Measurements from ENCODE around the gene BTG1. TPM values are rescaled to one million over a fixed set of nuclear protein-coding genes. Genes with fewer than 3 reads are reported as not detected.

The BTG1 gene
- total and polyA plus RNA-seq, 9 of the 15 experiments (the other 6 are each of a cell fraction or from before 2014, with no cell fraction given) = 3.7 to 28.6 (median 7.4) TPM

DNA sequence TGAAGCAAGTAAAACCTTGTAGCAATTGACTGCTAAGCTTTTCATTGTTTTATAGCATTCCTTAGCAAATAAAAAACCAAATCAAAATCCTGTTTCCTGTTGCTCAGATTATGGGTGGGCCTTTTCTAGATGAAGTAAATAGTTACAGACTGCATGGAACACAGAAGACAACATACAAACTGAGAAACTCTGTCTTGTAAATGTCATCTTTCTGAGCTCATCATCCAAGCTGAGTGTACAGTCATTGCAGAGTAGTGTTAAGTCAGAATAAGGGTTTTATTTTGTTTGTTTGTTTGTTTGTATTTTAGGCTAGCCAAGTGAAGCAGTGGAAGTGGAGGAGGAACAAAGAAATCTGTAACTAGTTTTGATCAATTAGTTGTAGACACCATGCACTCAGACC is 24.4 kb upstream of the BTG1 start:
- no peaks in the 10 kb centered on the region for H4K20me1 ChIP-seq (replicated peaks; ENCODE audit: control insufficient read depth, insufficient read depth, low read length)
- no peaks in the 10 kb centered on the region for H3K79me2 ChIP-seq (ENCODE audit: control insufficient read depth, insufficient read depth, low read length)
- ChIA-PET POLR2A (interaction anchor here (0.6 to 0.7 kb wide), 2 partner anchors 9 to 25 kb away, joined by 3 read pairs; no protein-coding TSS in a partner anchor), CTCF (ENCODE audit: low intra/inter-chr PET ratio) (no interaction called here)
- H2AFZ ChIP-seq (ENCODE audit: low read depth, low read length) = no peak overlapping the region
- ATAC-seq (no peak), DNase-seq (ENCODE audit: extremely low read depth in 1 of 4, low spot score in 3 of 4) (no peak), FAIRE-seq (no peak)
- intact Hi-C loops (cut with micrococcal nuclease) (no loop called here), in situ Hi-C loops (cut with MboI) (no loop called here)
- H3K9me3 ChIP-seq (replicated peaks; ENCODE audit: control insufficient read depth, insufficient read depth, low read depth, low read length) = no peaks in the 10 kb centered on the region
- no peaks in the 10 kb centered on the region for H3K4me1 ChIP-seq (replicated peaks in 1 of 2; ENCODE audit: control insufficient read depth in 2 of 2, insufficient read depth in 2 of 2, low read length in 2 of 2)
- H3K9me1 ChIP-seq (ENCODE audit: control insufficient read depth, insufficient read depth, low read length) = no peaks in the 10 kb centered on the region
- H3K27ac ChIP-seq (ENCODE audit: extremely low read depth, low read depth, low read length) = no peak overlapping the region
- no peaks in the 10 kb centered on the region for H3K27me3 ChIP-seq (ENCODE audit: control insufficient read depth in 2 of 2, insufficient read depth in 2 of 2, low read length in 2 of 2)
- BruUV-seq (replicated peaks) = no TSS peak
- no peak for TF ChIP-seq SIRT6 (IDR thresholded peaks at IDR 0.05; ENCODE audit: low read depth, low read length)
- TF ChIP-seq LCOR (CRISPR knock-in tag; IDR thresholded peaks at IDR 0.05) = no peak
- TF ChIP-seq MAX (CRISPR knock-in tag; IDR thresholded peaks at IDR 0.05) = no peak
- no peak for TF ChIP-seq SAFB2 (IDR thresholded peaks at IDR 0.05; ENCODE audit: borderline replicate concordance, low read depth, low read length, severe bottlenecking)
- TF ChIP-seq NFIX (CRISPR knock-in tag; IDR thresholded peaks at IDR 0.05; ENCODE audit: low read depth) = no peak
- TF ChIP-seq, protein P1, sequence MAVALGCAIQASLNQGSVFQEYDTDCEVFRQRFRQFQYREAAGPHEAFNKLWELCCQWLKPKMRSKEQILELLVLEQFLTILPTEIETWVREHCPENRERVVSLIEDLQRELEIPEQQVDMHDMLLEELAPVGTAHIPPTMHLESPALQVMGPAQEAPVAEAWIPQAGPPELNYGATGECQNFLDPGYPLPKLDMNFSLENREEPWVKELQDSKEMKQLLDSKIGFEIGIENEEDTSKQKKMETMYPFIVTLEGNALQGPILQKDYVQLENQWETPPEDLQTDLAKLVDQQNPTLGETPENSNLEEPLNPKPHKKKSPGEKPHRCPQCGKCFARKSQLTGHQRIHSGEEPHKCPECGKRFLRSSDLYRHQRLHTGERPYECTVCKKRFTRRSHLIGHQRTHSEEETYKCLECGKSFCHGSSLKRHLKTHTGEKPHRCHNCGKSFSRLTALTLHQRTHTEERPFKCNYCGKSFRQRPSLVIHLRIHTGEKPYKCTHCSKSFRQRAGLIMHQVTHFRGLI (CRISPR knock-in tag; IDR thresholded peaks at IDR 0.05) = no peak
- no peak for TF ChIP-seq IRF2 (CRISPR knock-in tag; IDR thresholded peaks at IDR 0.05)
- no peak for TF ChIP-seq TEAD4 (IDR thresholded peaks at IDR 0.05; ENCODE audit: low read length)
- no peak for TF ChIP-seq TEAD4 (CRISPR knock-in tag; IDR thresholded peaks at IDR 0.05; ENCODE audit: borderline replicate concordance)
- TF ChIP-seq, protein P2, sequence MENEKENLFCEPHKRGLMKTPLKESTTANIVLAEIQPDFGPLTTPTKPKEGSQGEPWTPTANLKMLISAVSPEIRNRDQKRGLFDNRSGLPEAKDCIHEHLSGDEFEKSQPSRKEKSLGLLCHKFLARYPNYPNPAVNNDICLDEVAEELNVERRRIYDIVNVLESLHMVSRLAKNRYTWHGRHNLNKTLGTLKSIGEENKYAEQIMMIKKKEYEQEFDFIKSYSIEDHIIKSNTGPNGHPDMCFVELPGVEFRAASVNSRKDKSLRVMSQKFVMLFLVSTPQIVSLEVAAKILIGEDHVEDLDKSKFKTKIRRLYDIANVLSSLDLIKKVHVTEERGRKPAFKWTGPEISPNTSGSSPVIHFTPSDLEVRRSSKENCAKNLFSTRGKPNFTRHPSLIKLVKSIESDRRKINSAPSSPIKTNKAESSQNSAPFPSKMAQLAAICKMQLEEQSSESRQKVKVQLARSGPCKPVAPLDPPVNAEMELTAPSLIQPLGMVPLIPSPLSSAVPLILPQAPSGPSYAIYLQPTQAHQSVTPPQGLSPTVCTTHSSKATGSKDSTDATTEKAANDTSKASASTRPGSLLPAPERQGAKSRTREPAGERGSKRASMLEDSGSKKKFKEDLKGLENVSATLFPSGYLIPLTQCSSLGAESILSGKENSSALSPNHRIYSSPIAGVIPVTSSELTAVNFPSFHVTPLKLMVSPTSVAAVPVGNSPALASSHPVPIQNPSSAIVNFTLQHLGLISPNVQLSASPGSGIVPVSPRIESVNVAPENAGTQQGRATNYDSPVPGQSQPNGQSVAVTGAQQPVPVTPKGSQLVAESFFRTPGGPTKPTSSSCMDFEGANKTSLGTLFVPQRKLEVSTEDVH (IDR thresholded peaks at IDR 0.05; ENCODE audit: low read depth, partially characterized antibody) = no peak
- no peak for TF ChIP-seq CBX2 (IDR thresholded peaks at IDR 0.05; ENCODE audit: insufficient read depth, low read length, poor library complexity, severe bottlenecking)
- TF ChIP-seq TSC22D4 (tag; IDR thresholded peaks at IDR 0.05) = no peak
- no peak for TF ChIP-seq GABPA (tag; conservative IDR thresholded peaks at IDR 0.05; ENCODE audit: low read depth)
- TF ChIP-seq IFI16 (CRISPR knock-in tag; IDR thresholded peaks at IDR 0.05) = no peak
- no peak for TF ChIP-seq TRIM24 (IDR thresholded peaks at IDR 0.05)
- no peak for TF ChIP-seq DPF2 (IDR thresholded peaks at IDR 0.05)
- TF ChIP-seq, protein P3, sequence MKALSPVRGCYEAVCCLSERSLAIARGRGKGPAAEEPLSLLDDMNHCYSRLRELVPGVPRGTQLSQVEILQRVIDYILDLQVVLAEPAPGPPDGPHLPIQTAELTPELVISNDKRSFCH (CRISPR knock-in tag; IDR thresholded peaks at IDR 0.05) = no peak
- TF ChIP-seq, protein P3 (tag; IDR thresholded peaks at IDR 0.05) = no peak
- TF ChIP-seq HNRNPLL (IDR thresholded peaks at IDR 0.05; ENCODE audit: low read depth, low read length, poor library complexity, severe bottlenecking) = no peak
- H3K9ac ChIP-seq (ENCODE audit: insufficient read depth in 1 of 2, low read depth in 2 of 2, low read length in 2 of 2) = no peak overlapping the region
- no peak overlapping the region for H3K4me2 ChIP-seq (ENCODE audit: insufficient read depth, low read length)
- H3K36me3 ChIP-seq (ENCODE audit: control insufficient read depth, insufficient read depth, low read length) = no peaks in the 10 kb centered on the region
- no peak overlapping the region for H3K4me3 ChIP-seq

Measured in K562 (cell line).